ENCODE measurements around the gene YTHDF2.

DNA sequence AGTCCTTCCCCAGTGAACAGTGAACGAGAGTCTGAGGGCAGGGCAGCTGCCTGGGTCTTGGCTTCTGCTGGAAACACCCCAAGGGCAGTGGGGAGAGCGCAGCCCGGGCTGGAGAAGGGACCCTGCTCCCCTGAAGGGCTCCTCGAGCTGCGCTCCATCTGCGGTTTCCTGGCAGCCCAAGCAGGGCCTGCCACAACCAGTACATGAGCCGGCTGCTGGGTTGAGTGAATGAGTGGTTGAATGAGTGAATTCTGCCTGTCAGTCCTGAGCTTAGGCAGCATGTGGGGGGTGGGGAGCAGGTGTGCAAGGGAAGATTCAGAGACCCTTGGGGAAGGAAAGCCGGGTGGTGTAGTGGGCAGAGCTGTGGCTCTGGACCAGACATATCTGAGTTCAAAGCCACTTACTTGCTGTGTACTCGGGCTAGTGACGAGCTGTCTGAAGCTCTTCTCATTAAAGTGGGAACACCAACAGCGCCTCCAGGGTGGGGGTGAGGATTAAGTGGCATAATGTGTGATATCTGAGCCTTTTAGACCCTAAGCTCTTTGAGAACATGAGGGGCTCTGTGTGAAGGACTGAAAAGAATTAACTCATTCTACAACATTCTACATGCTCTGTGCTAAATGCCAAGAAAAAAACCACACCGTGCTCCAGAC lies 78.9 kb downstream of the YTHDF2 start:
- no peak for TF ChIP-seq ZNF274 (IDR thresholded peaks at IDR 0.05; ENCODE audit: low read depth, low read length)
- TF ChIP-seq, protein P1, sequence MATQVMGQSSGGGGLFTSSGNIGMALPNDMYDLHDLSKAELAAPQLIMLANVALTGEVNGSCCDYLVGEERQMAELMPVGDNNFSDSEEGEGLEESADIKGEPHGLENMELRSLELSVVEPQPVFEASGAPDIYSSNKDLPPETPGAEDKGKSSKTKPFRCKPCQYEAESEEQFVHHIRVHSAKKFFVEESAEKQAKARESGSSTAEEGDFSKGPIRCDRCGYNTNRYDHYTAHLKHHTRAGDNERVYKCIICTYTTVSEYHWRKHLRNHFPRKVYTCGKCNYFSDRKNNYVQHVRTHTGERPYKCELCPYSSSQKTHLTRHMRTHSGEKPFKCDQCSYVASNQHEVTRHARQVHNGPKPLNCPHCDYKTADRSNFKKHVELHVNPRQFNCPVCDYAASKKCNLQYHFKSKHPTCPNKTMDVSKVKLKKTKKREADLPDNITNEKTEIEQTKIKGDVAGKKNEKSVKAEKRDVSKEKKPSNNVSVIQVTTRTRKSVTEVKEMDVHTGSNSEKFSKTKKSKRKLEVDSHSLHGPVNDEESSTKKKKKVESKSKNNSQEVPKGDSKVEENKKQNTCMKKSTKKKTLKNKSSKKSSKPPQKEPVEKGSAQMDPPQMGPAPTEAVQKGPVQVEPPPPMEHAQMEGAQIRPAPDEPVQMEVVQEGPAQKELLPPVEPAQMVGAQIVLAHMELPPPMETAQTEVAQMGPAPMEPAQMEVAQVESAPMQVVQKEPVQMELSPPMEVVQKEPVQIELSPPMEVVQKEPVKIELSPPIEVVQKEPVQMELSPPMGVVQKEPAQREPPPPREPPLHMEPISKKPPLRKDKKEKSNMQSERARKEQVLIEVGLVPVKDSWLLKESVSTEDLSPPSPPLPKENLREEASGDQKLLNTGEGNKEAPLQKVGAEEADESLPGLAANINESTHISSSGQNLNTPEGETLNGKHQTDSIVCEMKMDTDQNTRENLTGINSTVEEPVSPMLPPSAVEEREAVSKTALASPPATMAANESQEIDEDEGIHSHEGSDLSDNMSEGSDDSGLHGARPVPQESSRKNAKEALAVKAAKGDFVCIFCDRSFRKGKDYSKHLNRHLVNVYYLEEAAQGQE (IDR thresholded peaks at IDR 0.05; ENCODE audit: low read depth), result no peak
- TF ChIP-seq, protein P2, sequence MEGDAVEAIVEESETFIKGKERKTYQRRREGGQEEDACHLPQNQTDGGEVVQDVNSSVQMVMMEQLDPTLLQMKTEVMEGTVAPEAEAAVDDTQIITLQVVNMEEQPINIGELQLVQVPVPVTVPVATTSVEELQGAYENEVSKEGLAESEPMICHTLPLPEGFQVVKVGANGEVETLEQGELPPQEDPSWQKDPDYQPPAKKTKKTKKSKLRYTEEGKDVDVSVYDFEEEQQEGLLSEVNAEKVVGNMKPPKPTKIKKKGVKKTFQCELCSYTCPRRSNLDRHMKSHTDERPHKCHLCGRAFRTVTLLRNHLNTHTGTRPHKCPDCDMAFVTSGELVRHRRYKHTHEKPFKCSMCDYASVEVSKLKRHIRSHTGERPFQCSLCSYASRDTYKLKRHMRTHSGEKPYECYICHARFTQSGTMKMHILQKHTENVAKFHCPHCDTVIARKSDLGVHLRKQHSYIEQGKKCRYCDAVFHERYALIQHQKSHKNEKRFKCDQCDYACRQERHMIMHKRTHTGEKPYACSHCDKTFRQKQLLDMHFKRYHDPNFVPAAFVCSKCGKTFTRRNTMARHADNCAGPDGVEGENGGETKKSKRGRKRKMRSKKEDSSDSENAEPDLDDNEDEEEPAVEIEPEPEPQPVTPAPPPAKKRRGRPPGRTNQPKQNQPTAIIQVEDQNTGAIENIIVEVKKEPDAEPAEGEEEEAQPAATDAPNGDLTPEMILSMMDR (IDR thresholded peaks at IDR 0.05 in 2 of 3, conservative IDR thresholded peaks at IDR 0.05 in 1 of 3; ENCODE audit: borderline replicate concordance in 1 of 3, insufficient read depth in 1 of 3, low read depth in 2 of 3, low read length in 2 of 3), result no peak
- no peak for TF ChIP-seq SRF (IDR thresholded peaks at IDR 0.05; ENCODE audit: low read depth)
- no peak for TF ChIP-seq POLR2A (IDR thresholded peaks at IDR 0.05; ENCODE audit: borderline replicate concordance, extremely low read depth, insufficient read depth, insufficient read length)
- TF ChIP-seq, protein P3, sequence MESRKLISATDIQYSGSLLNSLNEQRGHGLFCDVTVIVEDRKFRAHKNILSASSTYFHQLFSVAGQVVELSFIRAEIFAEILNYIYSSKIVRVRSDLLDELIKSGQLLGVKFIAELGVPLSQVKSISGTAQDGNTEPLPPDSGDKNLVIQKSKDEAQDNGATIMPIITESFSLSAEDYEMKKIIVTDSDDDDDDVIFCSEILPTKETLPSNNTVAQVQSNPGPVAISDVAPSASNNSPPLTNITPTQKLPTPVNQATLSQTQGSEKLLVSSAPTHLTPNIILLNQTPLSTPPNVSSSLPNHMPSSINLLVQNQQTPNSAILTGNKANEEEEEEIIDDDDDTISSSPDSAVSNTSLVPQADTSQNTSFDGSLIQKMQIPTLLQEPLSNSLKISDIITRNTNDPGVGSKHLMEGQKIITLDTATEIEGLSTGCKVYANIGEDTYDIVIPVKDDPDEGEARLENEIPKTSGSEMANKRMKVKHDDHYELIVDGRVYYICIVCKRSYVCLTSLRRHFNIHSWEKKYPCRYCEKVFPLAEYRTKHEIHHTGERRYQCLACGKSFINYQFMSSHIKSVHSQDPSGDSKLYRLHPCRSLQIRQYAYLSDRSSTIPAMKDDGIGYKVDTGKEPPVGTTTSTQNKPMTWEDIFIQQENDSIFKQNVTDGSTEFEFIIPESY (IDR thresholded peaks at IDR 0.05; ENCODE audit: extremely low read depth, insufficient replicate concordance, low read length), result no peak
- TF ChIP-seq EZH2 (IDR thresholded peaks at IDR 0.05), result no peak
- TF ChIP-seq, protein P4, sequence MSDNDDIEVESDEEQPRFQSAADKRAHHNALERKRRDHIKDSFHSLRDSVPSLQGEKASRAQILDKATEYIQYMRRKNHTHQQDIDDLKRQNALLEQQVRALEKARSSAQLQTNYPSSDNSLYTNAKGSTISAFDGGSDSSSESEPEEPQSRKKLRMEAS (IDR thresholded peaks at IDR 0.05), result no peak
- no peak for TF ChIP-seq JUND (IDR thresholded peaks at IDR 0.05)
- no peak for TF ChIP-seq ELF1 (IDR thresholded peaks at IDR 0.05; ENCODE audit: borderline replicate concordance, low read depth)
